HL-60 (cell line): ENCODE measurements around the gene HEYL.
A peak's percentile ranks its signal among the peaks of the same experiment; 100 is the strongest.

Source experiments
- DNase-seq, 2 experiments: peaks; one replicate each; pipeline ENCODE4 v3.0.0-alpha.2; 2010 to 2020; ENCODE audit warnings: low read depth in 1 of 2, low spot score in 1 of 2
- H3K27ac ChIP-seq: fragments of 250-450 bp; sonication (Bioruptor Pico); replicated peaks from 2 replicates; pipeline ENCODE4 v1.5.1; 2020; ENCODE audit warnings: mild to moderate bottlenecking, moderate library complexity
- H3K27me3 ChIP-seq: fragments of 250-450 bp; sonication (Bioruptor Pico); 2 replicates; pipeline ENCODE4 v1.5.1; 2021; ENCODE audit warnings: mild to moderate bottlenecking, moderate library complexity; ENCODE audit not compliant: insufficient read depth, poor library complexity, severe bottlenecking
- H3K4me3 ChIP-seq: replicated peaks from 2 replicates; pipeline ENCODE4 v1.5.1; 2011; ENCODE audit warnings: mild to moderate bottlenecking, control low read depth, low read length; ENCODE audit not compliant: insufficient read depth
- GABPA ChIP-seq: IDR thresholded peaks from 2 replicates; pipeline ENCODE4 v1.6.1; 2012; ENCODE audit warnings: low read depth
- POLR2AphosphoS5 ChIP-seq: IDR thresholded peaks from 2 replicates; pipeline ENCODE4 v1.6.1; 2012; ENCODE audit warnings: low read depth
- REST ChIP-seq: IDR thresholded peaks from 2 replicates; pipeline ENCODE4 v1.6.1; 2012; ENCODE audit warnings: low read depth; ENCODE audit not compliant: insufficient replicate concordance
- SPI1 ChIP-seq: IDR thresholded peaks from 2 replicates; pipeline ENCODE4 v1.6.1; 2012; ENCODE audit warnings: low read depth, mild to moderate bottlenecking, borderline replicate concordance
- TF ChIP-seq, protein P1 (sequence below): IDR thresholded peaks from one replicate; pipeline ENCODE4 v1.5.1; 2011; ENCODE audit warnings: low read length, control low read depth, inconsistent platforms; ENCODE audit not compliant: insufficient read depth

HEYL gene

GRCh38 chr1:39653546-39654031 is 14.1 kb upstream of the HEYL start:
- Histone ChIP-seq H3K27me3 (peaks cover 2% of the 10 kb centered on the region), H3K4me3 (no peak overlapping the region), H3K27ac (no peak overlapping the region)
- peak in 1 of 2 experiments; percentile 63 for DNase-seq
- TF ChIP-seq, protein P1, sequence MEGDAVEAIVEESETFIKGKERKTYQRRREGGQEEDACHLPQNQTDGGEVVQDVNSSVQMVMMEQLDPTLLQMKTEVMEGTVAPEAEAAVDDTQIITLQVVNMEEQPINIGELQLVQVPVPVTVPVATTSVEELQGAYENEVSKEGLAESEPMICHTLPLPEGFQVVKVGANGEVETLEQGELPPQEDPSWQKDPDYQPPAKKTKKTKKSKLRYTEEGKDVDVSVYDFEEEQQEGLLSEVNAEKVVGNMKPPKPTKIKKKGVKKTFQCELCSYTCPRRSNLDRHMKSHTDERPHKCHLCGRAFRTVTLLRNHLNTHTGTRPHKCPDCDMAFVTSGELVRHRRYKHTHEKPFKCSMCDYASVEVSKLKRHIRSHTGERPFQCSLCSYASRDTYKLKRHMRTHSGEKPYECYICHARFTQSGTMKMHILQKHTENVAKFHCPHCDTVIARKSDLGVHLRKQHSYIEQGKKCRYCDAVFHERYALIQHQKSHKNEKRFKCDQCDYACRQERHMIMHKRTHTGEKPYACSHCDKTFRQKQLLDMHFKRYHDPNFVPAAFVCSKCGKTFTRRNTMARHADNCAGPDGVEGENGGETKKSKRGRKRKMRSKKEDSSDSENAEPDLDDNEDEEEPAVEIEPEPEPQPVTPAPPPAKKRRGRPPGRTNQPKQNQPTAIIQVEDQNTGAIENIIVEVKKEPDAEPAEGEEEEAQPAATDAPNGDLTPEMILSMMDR = peak; percentile 82
- TF ChIP-seq SPI1 = no peak

DNA sequence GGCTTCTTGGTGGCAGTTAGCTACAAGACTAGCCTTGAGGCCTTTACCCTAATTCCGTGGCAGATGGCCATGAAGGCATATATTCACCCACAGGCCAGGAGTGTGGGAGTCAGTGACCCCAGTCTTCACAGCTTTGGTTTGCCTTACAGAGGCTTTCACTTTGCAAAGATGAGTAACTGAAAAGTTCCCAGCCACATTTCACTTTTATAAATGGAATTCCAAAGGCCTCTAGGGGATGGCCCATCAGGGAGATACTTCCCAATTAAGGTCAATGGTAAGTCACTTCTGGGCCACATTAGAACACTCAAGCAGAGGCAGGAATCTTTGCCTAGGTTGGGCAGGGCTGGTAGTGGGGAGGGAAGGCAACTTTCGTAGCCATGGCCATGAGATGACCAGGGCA is 13.1 kb upstream of the HEYL start:
- no peak overlapping the region for H3K27ac ChIP-seq
- no peak overlapping the region for H3K4me3 ChIP-seq
- no peak for DNase-seq
- H3K27me3 ChIP-seq = peaks cover 2% of the 10 kb centered on the region
- no peak for TF ChIP-seq REST
- TF ChIP-seq GABPA = no peak
- TF ChIP-seq, protein P1 = no peak
- no peak for TF ChIP-seq SPI1
- no peak for TF ChIP-seq POLR2AphosphoS5

- no peak overlapping the region for H3K27ac ChIP-seq
- H3K27me3 ChIP-seq = peaks cover 2% of the 10 kb centered on the region
- DNase-seq = no peak
- no peak overlapping the region for H3K4me3 ChIP-seq
- TF ChIP-seq GABPA (no peak), POLR2AphosphoS5 (no peak), SPI1 (no peak), REST (no peak)
- TF ChIP-seq, protein P1 = no peak
Observed at GRCh38 chr1:39652105-39652504, 12.7 kb upstream of the HEYL start.

DNA sequence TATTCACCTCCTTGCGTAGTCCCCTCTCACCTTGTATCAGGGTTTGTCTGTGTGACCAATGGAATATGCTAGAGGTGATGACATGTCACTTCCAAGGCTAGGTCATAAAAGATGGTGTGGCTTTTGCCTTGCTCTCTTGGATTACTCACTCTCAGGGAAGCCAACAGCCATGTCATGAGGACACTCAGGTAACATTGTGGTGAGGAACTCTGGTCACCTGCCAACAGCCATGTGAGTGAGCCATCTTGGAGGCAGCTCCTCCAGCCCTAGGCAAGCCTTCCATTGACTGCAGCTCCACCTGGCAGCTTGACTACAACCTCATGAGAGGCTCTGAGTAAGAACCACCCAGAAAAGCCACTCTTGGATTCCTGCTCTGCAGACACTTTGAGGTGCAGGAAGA is 11.0 kb upstream of the HEYL start:
- Histone ChIP-seq H3K4me3 (no peak overlapping the region), H3K27ac (no peak overlapping the region), H3K27me3 (peaks cover 2% of the 10 kb centered on the region)
- no peak for DNase-seq
- TF ChIP-seq SPI1 (no peak), GABPA (no peak), POLR2AphosphoS5 (no peak), REST (no peak)
- TF ChIP-seq, protein P1 = no peak
